Parathyroid adenoma (tissue), 2 donors: ENCODE measurements around the gene TRIM41.
"Not testable (repeated sequence)": the region's sequence is repeated elsewhere in the genome, so short reads cannot be mapped to it uniquely, and the experiment has no call there.

ENCODE experiments used
- H2AFZ ChIP-seq: fragments of 300-600 bp; sonication (generic); one replicate; pipeline ENCODE4 v1.7.0; 2017; ENCODE audit warnings: antibody characterized with exemption, mild to moderate bottlenecking
- H3K27ac ChIP-seq: fragments of 300-600 bp; sonication (generic); one replicate; pipeline ENCODE4 v1.7.0; 2017
- H3K27me3 ChIP-seq: fragments of 300-600 bp; sonication (generic); one replicate; pipeline ENCODE4 v1.7.0; 2017; ENCODE audit warnings: low read length; ENCODE audit not compliant: control insufficient read depth, insufficient read depth
- H3K36me3 ChIP-seq: fragments of 300-600 bp; sonication (generic); one replicate; pipeline ENCODE4 v1.7.0; 2017; ENCODE audit warnings: low read length; ENCODE audit not compliant: control insufficient read depth, insufficient read depth
- H3K4me1 ChIP-seq: fragments of 300-600 bp; sonication (generic); one replicate; pipeline ENCODE4 v1.7.0; 2017; ENCODE audit warnings: control low read depth
- H3K4me2 ChIP-seq: fragments of 300-600 bp; sonication (generic); one replicate; pipeline ENCODE4 v1.7.0; 2017; ENCODE audit warnings: low read length
- H3K4me3 ChIP-seq: fragments of 300-600 bp; sonication (generic); one replicate; pipeline ENCODE4 v1.7.0; 2017; ENCODE audit warnings: low read depth, low read length
- H3K79me2 ChIP-seq: fragments of 300-600 bp; sonication (generic); one replicate; pipeline ENCODE4 v1.7.0; 2017; ENCODE audit warnings: control low read depth
- H3K9ac ChIP-seq: fragments of 300-600 bp; sonication (generic); one replicate; pipeline ENCODE4 v1.7.0; 2017; ENCODE audit warnings: mild to moderate bottlenecking
- H3K9me3 ChIP-seq: fragments of 300-600 bp; sonication (generic); one replicate; pipeline ENCODE4 v1.7.0; 2017; ENCODE audit warnings: low read length; ENCODE audit not compliant: control insufficient read depth
- CTCF ChIP-seq: fragments of 300-600 bp; sonication (generic); IDR thresholded peaks from one replicate; pipeline ENCODE4 v1.7.0; 2017; ENCODE audit warnings: antibody characterized with exemption, mild to moderate bottlenecking
- donor health status: primary hyperparathyroidism.

Gene TRIM41

GRCh38 chr5:181265092-181265671 lies 42.1 kb downstream of the TRIM41 start:
- no peak overlapping the region for H3K27ac ChIP-seq

GRCh38 chr5:181267291-181267904 lies 44.3 kb downstream of the TRIM41 start:
- not testable (repeated sequence) for H3K27ac ChIP-seq, H3K79me2 ChIP-seq, H3K9ac ChIP-seq, H3K36me3 ChIP-seq, H3K9me3 ChIP-seq, H2AFZ ChIP-seq, H3K4me1 ChIP-seq, H3K4me2 ChIP-seq, H3K4me3 ChIP-seq, H3K27me3 ChIP-seq

More at GRCh38 chr5:181265092-181265671, 42.1 kb downstream of the TRIM41 start:
- H3K4me2 ChIP-seq: no peak overlapping the region
- peaks cover 4% of the 10 kb centered on the region for H3K79me2 ChIP-seq
- H3K9ac ChIP-seq: no peak overlapping the region
- H2AFZ ChIP-seq: no peak overlapping the region
- no peak overlapping the region for H3K4me3 ChIP-seq
- H3K27me3 ChIP-seq: no peaks in the 10 kb centered on the region
- no peaks in the 10 kb centered on the region for H3K36me3 ChIP-seq
- no peak for TF ChIP-seq CTCF
- H3K4me1 ChIP-seq: no peaks in the 10 kb centered on the region
- H3K9me3 ChIP-seq: no peaks in the 10 kb centered on the region

- not testable (repeated sequence) for H3K4me1 ChIP-seq, H3K79me2 ChIP-seq, H3K27me3 ChIP-seq, H3K36me3 ChIP-seq, H2AFZ ChIP-seq, H3K9ac ChIP-seq, H3K9me3 ChIP-seq, H3K4me3 ChIP-seq, H3K4me2 ChIP-seq, H3K27ac ChIP-seq
Observed at GRCh38 chr5:181267907-181268306, 44.8 kb downstream of the TRIM41 start.

- no peaks in the 10 kb centered on the region for H3K9me3 ChIP-seq
- H3K4me3 ChIP-seq: no peak overlapping the region
- no peaks in the 10 kb centered on the region for H3K36me3 ChIP-seq
- no peaks in the 10 kb centered on the region for H3K79me2 ChIP-seq
- no peak overlapping the region for H3K4me2 ChIP-seq
- H3K9ac ChIP-seq: no peak overlapping the region
- no peaks in the 10 kb centered on the region for H3K4me1 ChIP-seq
- no peak for TF ChIP-seq CTCF
- no peak overlapping the region for H3K27ac ChIP-seq
- no peak overlapping the region for H2AFZ ChIP-seq
- no peaks in the 10 kb centered on the region for H3K27me3 ChIP-seq
Observed at GRCh38 chr5:181271081-181271480, 48.0 kb downstream of the TRIM41 start.

- H3K9ac ChIP-seq: not testable (repeated sequence)
Observed at GRCh38 chr5:181273433-181273744, 50.3 kb downstream of the TRIM41 start.

GRCh38 chr5:181280251-181280762 lies 57.2 kb downstream of the TRIM41 start:
- H3K36me3 ChIP-seq: no peaks in the 10 kb centered on the region
- H2AFZ ChIP-seq: no peak overlapping the region
- no peak for TF ChIP-seq CTCF
- no peaks in the 10 kb centered on the region for H3K4me1 ChIP-seq
- H3K9ac ChIP-seq: no peak overlapping the region
- H3K79me2 ChIP-seq: no peaks in the 10 kb centered on the region
- no peaks in the 10 kb centered on the region for H3K27me3 ChIP-seq
- no peak overlapping the region for H3K27ac ChIP-seq
- no peak overlapping the region for H3K4me2 ChIP-seq
- H3K9me3 ChIP-seq: no peaks in the 10 kb centered on the region
- H3K4me3 ChIP-seq: no peak overlapping the region

More at GRCh38 chr5:181273433-181273744, 50.3 kb downstream of the TRIM41 start:
- H3K27me3 ChIP-seq, H3K27ac ChIP-seq, H3K9me3 ChIP-seq, H3K4me1 ChIP-seq, H3K36me3 ChIP-seq, H3K4me3 ChIP-seq, H3K79me2 ChIP-seq, H3K4me2 ChIP-seq: not testable (repeated sequence)
- H2AFZ ChIP-seq: peak overlapping the region; percentile 34
